Measurements from ENCODE around the gene CENPF. TPM values are rescaled to one million over a fixed set of nuclear protein-coding genes. Genes with fewer than 3 reads are reported as not detected.

CENPF gene
- total RNA-seq, 4 donors from 2014 or later = 0.25 to 1.9 (median 0.92) TPM

GRCh38 chr1:214635086-214635485, 32.1 kb downstream of the CENPF start:
- H3K36me3 ChIP-seq = no peaks in the 10 kb centered on the region

DNA sequence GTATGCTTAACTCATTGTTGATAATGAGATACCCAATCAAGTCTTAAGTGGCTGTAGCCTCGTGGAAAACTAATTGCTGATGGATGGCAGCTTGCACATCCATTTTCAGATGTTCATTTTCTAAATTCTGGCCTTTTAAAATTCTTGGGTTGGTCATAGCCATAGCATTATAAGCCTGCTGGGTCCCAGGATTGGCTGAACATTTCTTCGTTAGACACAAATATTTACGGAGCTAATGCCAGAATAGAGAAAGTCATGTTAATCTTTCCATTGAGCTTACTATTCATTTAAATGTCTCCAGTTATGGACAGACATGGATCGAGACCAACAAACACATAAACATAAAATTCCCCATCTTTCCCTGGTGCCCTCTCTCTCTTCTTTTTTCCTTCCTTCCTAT, 32.5 kb downstream of the CENPF start:
- H3K27me3 ChIP-seq = no peaks in the 10 kb centered on the region
- intact Hi-C loops (cut with DNase I; ENCODE audit: low total_unique reads) (no loop called here), in situ Hi-C loops (cut with MboI; ENCODE audit: low sequenced_read_pairs in 4 of 4) (loop anchor here in 2 of 4 donors (10.0 kb wide), 1 partner anchor 889 kb away; no protein-coding TSS in a partner anchor)
- TF ChIP-seq CTCF (IDR thresholded peaks at IDR 0.05 in 4 of 5, conservative IDR thresholded peaks at IDR 0.05 in 1 of 5) = no peak
- TF ChIP-seq POLR2A (IDR thresholded peaks at IDR 0.05) = no peak
- no peaks in the 10 kb centered on the region for H3K4me1 ChIP-seq
- no peaks in the 10 kb centered on the region for H3K36me3 ChIP-seq
- H3K9me3 ChIP-seq = no peaks in the 10 kb centered on the region
- H3K4me3 ChIP-seq = no peak overlapping the region
- no peak overlapping the region for H3K27ac ChIP-seq
- ATAC-seq = no peak
- no peak for DNase-seq

More at GRCh38 chr1:214635086-214635485, 32.1 kb downstream of the CENPF start:
- in situ Hi-C loops (cut with MboI; ENCODE audit: low sequenced_read_pairs in 4 of 4) (loop anchor here in 2 of 4 donors (10.0 kb wide), 1 partner anchor 890 kb away; no protein-coding TSS in a partner anchor), intact Hi-C loops (cut with DNase I; ENCODE audit: low total_unique reads) (no loop called here)
- TF ChIP-seq POLR2A (IDR thresholded peaks at IDR 0.05) = no peak
- TF ChIP-seq CTCF (IDR thresholded peaks at IDR 0.05 in 4 of 5, conservative IDR thresholded peaks at IDR 0.05 in 1 of 5) = no peak
- ATAC-seq = no peak
- H3K4me3 ChIP-seq = no peak overlapping the region
- no peaks in the 10 kb centered on the region for H3K27me3 ChIP-seq
- no peak for DNase-seq
- H3K27ac ChIP-seq = no peak overlapping the region
- no peaks in the 10 kb centered on the region for H3K4me1 ChIP-seq
- H3K9me3 ChIP-seq = no peaks in the 10 kb centered on the region

DNA sequence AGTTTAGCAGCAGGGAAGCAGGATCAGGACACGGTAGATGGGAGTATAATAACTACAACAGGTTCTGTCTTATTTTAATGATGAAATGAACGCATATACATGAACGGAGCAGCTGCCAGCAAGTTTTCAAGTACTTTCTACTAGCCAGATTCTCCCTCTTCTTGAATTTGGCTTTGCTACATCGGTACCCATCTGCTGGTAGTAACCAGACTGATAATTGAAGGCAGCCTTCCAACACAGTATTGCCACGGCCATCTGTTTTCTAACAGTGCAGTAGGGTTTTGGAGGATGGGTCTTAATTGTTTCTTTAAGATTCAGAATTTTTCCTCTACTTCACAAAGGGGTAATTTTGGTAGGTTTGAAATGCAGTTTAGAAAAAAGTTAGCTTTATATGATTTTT, 33.4 kb downstream of the CENPF start:
- intact Hi-C loops (cut with DNase I; ENCODE audit: low total_unique reads) (no loop called here), in situ Hi-C loops (cut with MboI; ENCODE audit: low sequenced_read_pairs in 4 of 4) (loop anchor here in 2 of 4 donors (10.0 kb wide), 1 partner anchor 888 kb away; no protein-coding TSS in a partner anchor)
- DNase-seq (no peak), ATAC-seq (no peak)
- Histone ChIP-seq H3K27ac (no peak overlapping the region), H3K36me3 (no peaks in the 10 kb centered on the region), H3K27me3 (no peaks in the 10 kb centered on the region), H3K4me3 (no peak overlapping the region), H3K9me3 (no peaks in the 10 kb centered on the region), H3K4me1 (no peaks in the 10 kb centered on the region)
- no peak for TF ChIP-seq POLR2A (IDR thresholded peaks at IDR 0.05)
- TF ChIP-seq CTCF (IDR thresholded peaks at IDR 0.05 in 4 of 5, conservative IDR thresholded peaks at IDR 0.05 in 1 of 5) = no peak

- intact Hi-C loops (cut with DNase I; ENCODE audit: low total_unique reads) (no loop called here), in situ Hi-C loops (cut with MboI; ENCODE audit: low sequenced_read_pairs in 4 of 4) (loop anchor here in 2 of 4 donors (10.0 kb wide), 1 partner anchor 888 kb away; no protein-coding TSS in a partner anchor)
- DNase-seq = no peak
- Histone ChIP-seq H3K9me3 (no peaks in the 10 kb centered on the region), H3K36me3 (no peaks in the 10 kb centered on the region), H3K27me3 (no peaks in the 10 kb centered on the region), H3K4me3 (no peak overlapping the region), H3K27ac (no peak overlapping the region), H3K4me1 (no peaks in the 10 kb centered on the region)
- no peak for ATAC-seq
- TF ChIP-seq POLR2A (IDR thresholded peaks at IDR 0.05) (no peak), CTCF (IDR thresholded peaks at IDR 0.05 in 4 of 5, conservative IDR thresholded peaks at IDR 0.05 in 1 of 5) (no peak)
Measured at GRCh38 chr1:214637125-214637524, 34.1 kb downstream of the CENPF start.
